H1 (cell line): ENCODE measurements around the gene RGS13. TPM values are rescaled to one million over a fixed set of nuclear protein-coding genes. Genes with fewer than 3 reads are reported as not detected.

ENCODE experiments used
- CTCF ChIA-PET: fragments of 300-600 bp; sonication (Branson Sonifier 250); formaldehyde crosslinking; loops from one replicate; lab custom pipeline; 2021; ENCODE audit not compliant: partially characterized antibody; lab: Charles Lee
- POLR2A ChIA-PET: fragments of 300-600 bp; sonication (Branson Sonifier 250); formaldehyde crosslinking; loops from one replicate; lab custom pipeline; 2021; ENCODE audit warnings: inconsistent platforms; ENCODE audit not compliant: partially characterized antibody; lab: Charles Lee
- DNase-seq, 2 experiments: peaks; one replicate each; pipeline versions ENCODE4 v3.0.0 to v3.0.0-alpha.2; 2010 to 2022; ENCODE audit warnings: low spot score in 2 of 2, low read depth in 1 of 2, mixed read lengths in 1 of 2
- FAIRE-seq: peaks from 2 replicates; lab custom pipeline; 2011; peaks lifted over from hg19 to GRCh38; lab: Jason Lieb, UNC
- H2AFZ ChIP-seq: 2 replicates; pipeline ENCODE4 v1.8.1; 2012; ENCODE audit warnings: low read length, inconsistent platforms
- H2AK5ac ChIP-seq: 2 replicates; pipeline ENCODE4 v1.6.1; 2013; ENCODE audit warnings: low read depth, low read length
- H2BK120ac ChIP-seq: replicated peaks from 2 replicates; pipeline ENCODE3; 2013; ENCODE audit warnings: low read depth, low read length, inconsistent platforms
- H2BK12ac ChIP-seq: 2 replicates; pipeline ENCODE4 v1.6.1; 2013; ENCODE audit warnings: low read depth, low read length
- H2BK15ac ChIP-seq: 2 replicates; pipeline ENCODE4 v1.6.1; 2013; ENCODE audit warnings: low read length
- H2BK20ac ChIP-seq: 2 replicates; pipeline ENCODE4 v1.6.1; 2013; ENCODE audit warnings: low read length
- H2BK5ac ChIP-seq: 2 replicates; pipeline ENCODE4 v1.6.1; 2013; ENCODE audit warnings: low read depth, low read length
- H3K14ac ChIP-seq: 2 replicates; pipeline ENCODE4 v1.6.1; 2013; ENCODE audit warnings: inconsistent platforms; ENCODE audit not compliant: insufficient read length
- H3K18ac ChIP-seq: 2 replicates; pipeline ENCODE4 v1.6.1; 2013; ENCODE audit warnings: low read length; ENCODE audit errors: extremely low read depth
- H3K23ac ChIP-seq: 2 replicates; pipeline ENCODE4 v1.6.1; 2013; ENCODE audit warnings: inconsistent platforms; ENCODE audit not compliant: insufficient read length
- H3K23me2 ChIP-seq: 2 replicates; pipeline ENCODE4 v1.6.1; 2013; ENCODE audit warnings: low read depth, low read length
- H3K27ac ChIP-seq: 2 replicates; pipeline ENCODE4 v1.6.1; 2011; ENCODE audit warnings: low read depth, low read length, inconsistent platforms
- H3K27me3 ChIP-seq, 4 experiments: replicated peaks in 1 of 4; 1 replicate in 1 of 4; 2 replicates in 3 of 4; pipeline versions ENCODE4 v1.6.1 to v1.8.1; 2011 to 2013; ENCODE audit warnings: low read length in 3 of 4, mild to moderate bottlenecking in 3 of 4, inconsistent platforms in 2 of 4, mixed read lengths in 2 of 4, moderate library complexity in 1 of 4; ENCODE audit not compliant: control insufficient read depth in 3 of 4, insufficient read depth in 3 of 4; ENCODE audit errors: extremely low read depth in 1 of 4
- H3K36me3 ChIP-seq, 4 experiments: 2 replicates each; pipeline versions ENCODE4 v1.6.1 to v1.8.1; 2011 to 2013; ENCODE audit warnings: mild to moderate bottlenecking in 4 of 4, low read length in 3 of 4, moderate library complexity in 2 of 4, control low read depth in 1 of 4, inconsistent platforms in 1 of 4; ENCODE audit not compliant: insufficient read depth in 4 of 4, control insufficient read depth in 2 of 4
- H3K4ac ChIP-seq: replicated peaks from 2 replicates; pipeline ENCODE3; 2013; ENCODE audit warnings: low read length, low read depth, mixed read lengths, inconsistent platforms; ENCODE audit not compliant: insufficient read length
- H3K4me1 ChIP-seq, 4 experiments: replicated peaks in 1 of 4; 1 replicate in 1 of 4; 2 replicates in 3 of 4; pipeline versions ENCODE4 v1.6.1 to v1.8.1; 2011 to 2013; ENCODE audit warnings: low read length in 3 of 4, inconsistent platforms in 2 of 4, mixed read lengths in 1 of 4; ENCODE audit not compliant: insufficient read depth in 4 of 4, control insufficient read depth in 3 of 4
- H3K4me2 ChIP-seq, 2 experiments: 2 replicates each; pipeline versions ENCODE4 v1.6.1 to v1.8.1; 2011 to 2013; ENCODE audit warnings: low read depth in 2 of 2, low read length in 2 of 2, control low read depth in 1 of 2, inconsistent platforms in 1 of 2, mild to moderate bottlenecking in 1 of 2; ENCODE audit not compliant: insufficient read depth in 1 of 2
- H3K4me3 ChIP-seq, 4 experiments: fragments of 200-600, 300-600 bp in 1 of 4; sonication (generic), shearing (Covaris generic), sonication (Bioruptor Twin) in 1 of 4; 2 replicates each; pipeline versions ENCODE4 v1.5.1 to v1.8.1; 2011 to 2016; ENCODE audit warnings: low read length in 4 of 4, low read depth in 3 of 4, control low read depth in 2 of 4, inconsistent platforms in 2 of 4, mild to moderate bottlenecking in 2 of 4, mixed read lengths in 1 of 4, moderate library complexity in 1 of 4; ENCODE audit not compliant: insufficient read depth in 2 of 4; ENCODE audit errors: extremely low read depth in 1 of 4
- H3K56ac ChIP-seq: replicated peaks from 2 replicates; pipeline ENCODE3; 2013; ENCODE audit warnings: low read depth, mild to moderate bottlenecking, mixed read lengths, low read length, inconsistent platforms; ENCODE audit not compliant: insufficient read length
- H3K79me1 ChIP-seq: 2 replicates; pipeline ENCODE4 v1.6.1; 2013; ENCODE audit warnings: low read depth, low read length, control low read depth
- H3K79me2 ChIP-seq, 2 experiments: 2 replicates each; pipeline versions ENCODE4 v1.6.1 to v1.8.1; 2012 to 2013; ENCODE audit warnings: low read length in 2 of 2, mild to moderate bottlenecking in 2 of 2, inconsistent platforms in 1 of 2; ENCODE audit not compliant: insufficient read depth in 2 of 2, control insufficient read depth in 1 of 2
- H3K9ac ChIP-seq, 4 experiments: replicated peaks in 1 of 4; 1 replicate in 1 of 4; 2 replicates in 3 of 4; pipeline versions ENCODE4 v1.6.1 to v1.8.1; 2011 to 2013; ENCODE audit warnings: low read depth in 3 of 4, low read length in 3 of 4, control low read depth in 2 of 4, mild to moderate bottlenecking in 2 of 4, moderate library complexity in 2 of 4, inconsistent platforms in 1 of 4; ENCODE audit errors: extremely low read depth in 1 of 4
- H3K9me3 ChIP-seq, 2 experiments: 2 replicates each; pipeline versions ENCODE4 v1.6.1 to v1.8.1; 2012 to 2013; ENCODE audit warnings: mild to moderate bottlenecking in 2 of 2, moderate library complexity in 2 of 2, control low read depth in 1 of 2, inconsistent platforms in 1 of 2, low read depth in 1 of 2, low read length in 1 of 2, mixed read lengths in 1 of 2; ENCODE audit not compliant: insufficient read depth in 2 of 2
- H4K20me1 ChIP-seq, 2 experiments: replicated peaks in 1 of 2; 2 replicates each; pipeline versions ENCODE3 to v1.8.1; 2011 to 2013; ENCODE audit warnings: inconsistent platforms in 2 of 2, low read length in 2 of 2, mild to moderate bottlenecking in 1 of 2; ENCODE audit not compliant: insufficient read depth in 2 of 2, control insufficient read depth in 1 of 2
- H4K5ac ChIP-seq: 2 replicates; pipeline ENCODE4 v1.6.1; 2013; ENCODE audit warnings: low read length, low read depth, mixed read lengths, inconsistent platforms; ENCODE audit not compliant: insufficient read length
- H4K8ac ChIP-seq: 2 replicates; pipeline ENCODE4 v1.8.0; 2013; ENCODE audit warnings: mild to moderate bottlenecking, moderate library complexity, low read length, inconsistent platforms; ENCODE audit not compliant: insufficient read depth; ENCODE audit errors: extremely low read depth
- H4K91ac ChIP-seq: replicated peaks from 2 replicates; pipeline ENCODE3; 2013; ENCODE audit warnings: low read length, mixed read lengths, inconsistent platforms; ENCODE audit not compliant: insufficient read length
- FOSL1 ChIP-seq: IDR thresholded peaks from 2 replicates; pipeline ENCODE4 v1.6.1; 2011; ENCODE audit warnings: mild to moderate bottlenecking, low read depth, low read length, moderate library complexity; ENCODE audit not compliant: insufficient read depth
- RNF2 ChIP-seq: fragments of 200-900, 300-1000 bp; sonication (generic); IDR thresholded peaks from 2 replicates; pipeline ENCODE4 v1.7.1; 2016; ENCODE audit warnings: borderline replicate concordance, low read depth, mild to moderate bottlenecking, antibody characterized with exemption, low read length; ENCODE audit not compliant: poor library complexity, severe bottlenecking; ENCODE audit errors: missing control alignments
- WGBS, 2 experiments: shearing (Covaris generic) in 1 of 2; methylation state at CpG; one replicate each; pipeline versions ENCODE4 v1.1.6 to v1.1.7; 2013 to 2015; ENCODE audit warnings: low lambda C conversion rate in 2 of 2, mixed read lengths in 2 of 2, inconsistent platforms in 1 of 2, low coverage in 1 of 2, missing lambda C conversion rate in 1 of 2; ENCODE audit not compliant: insufficient replicate concordance in 2 of 2, insufficient coverage in 1 of 2, insufficient read length in 1 of 2; ENCODE audit errors: extremely low coverage in 1 of 2, missing lambda C conversion rate in 1 of 2; 5-methylcytosine and 5-hydroxymethylcytosine counted together
- polyA plus RNA-seq, 7 experiments: library from polyadenylated mRNA; depleted of rRNA in 3 of 7; stranded (reverse) in 5 of 7; unstranded in 2 of 7; fragments of >200 nt in 5 of 7; fragments of 200-250 nt in 2 of 7; gene quantifications; 1 replicate in 5 of 7; 2 replicates in 1 of 7; 4 replicates in 1 of 7; pipeline versions ENCODE4 v1.2.1 to v1.2.3, GENCODE V29; 2011 to 2013; ENCODE audit warnings: missing spikeins in 2 of 7, mixed read lengths in 2 of 7
- total RNA-seq: library from RNA; stranded (reverse); fragmentation: NEBNext Ultra II Directional; extraction: Animal tissue kit (Norgen Biotek cat#: 25700); gene quantifications from 2 replicates; pipeline ENCODE4 v1.2.1, GENCODE V29; 2021

The RGS13 gene
- total and polyA plus RNA-seq, 2 of the 8 experiments (the other 6 are each of a cell fraction or from before 2014, with no cell fraction given): not detected

GRCh38 chr1:192660613-192661012 is 24.7 kb downstream of the RGS13 start:
- FAIRE-seq: no peak
- Histone ChIP-seq H3K79me1 (no peaks in the 10 kb centered on the region), H2BK15ac (no peak overlapping the region), H3K56ac (no peak overlapping the region), H3K9ac (no peak overlapping the region), H3K23me2 (no peaks in the 10 kb centered on the region), H2BK5ac (no peak overlapping the region), H2BK20ac (no peak overlapping the region), H3K27me3 (no peaks in the 10 kb centered on the region), H4K8ac (no peak overlapping the region), H4K91ac (no peak overlapping the region), H2BK12ac (no peak overlapping the region), H2AFZ (no peak overlapping the region), H3K79me2 (no peaks in the 10 kb centered on the region), H3K4me2 (no peak overlapping the region), H2BK120ac (no peak overlapping the region), H3K27ac (no peak overlapping the region), H4K20me1 (no peaks in the 10 kb centered on the region), H2AK5ac (no peak overlapping the region), H3K23ac (no peak overlapping the region), H3K36me3 (no peaks in the 10 kb centered on the region), H3K9me3 (no peaks in the 10 kb centered on the region), H3K18ac (no peak overlapping the region), H3K4me1 (no peaks in the 10 kb centered on the region), H3K14ac (no peak overlapping the region), H3K4me3 (no peak overlapping the region), H3K4ac (no peak overlapping the region), H4K5ac (no peak overlapping the region)
- ChIA-PET POLR2A (no interaction called here), CTCF (interaction anchor here (0.6 kb wide), 1 partner anchor 53 kb away, joined by 3 read pairs; no protein-coding TSS in a partner anchor)
- WGBS, 2 experiments: 96% methylated on average over 3 of the region's 3 CpGs; no CpG with 5 or more reads in 1 of the 2 experiments
- DNase-seq: no peak
- TF ChIP-seq RNF2: no peak
- no peak for TF ChIP-seq FOSL1
